ENCODE data around the gene CD34. TPM values are rescaled to one million over a fixed set of nuclear protein-coding genes. Genes with fewer than 3 reads are reported as not detected.
"Not testable (repeated sequence)": the region's sequence is repeated elsewhere in the genome, so short reads cannot be mapped to it uniquely, and the experiment has no call there.

CD34 gene
- total RNA-seq, 4 donors from 2014 or later = 11.1 to 31.1 (median 17.1) TPM

GRCh38 chr1:207949571-207950195 lies 38.8 kb upstream of the CD34 start:
- DNase-seq (ENCODE audit: low spot score in 2 of 2) = no peak
- H3K36me3 ChIP-seq = no peaks in the 10 kb centered on the region
- no peak overlapping the region for H3K27ac ChIP-seq
- H3K27me3 ChIP-seq = no peaks in the 10 kb centered on the region
- H3K4me1 ChIP-seq = peaks cover 5% of the 10 kb centered on the region
- no peaks in the 10 kb centered on the region for H3K9me3 ChIP-seq
- WGBS = 84% methylated on average over 3 of the region's 3 CpGs
- TF ChIP-seq POLR2A (IDR thresholded peaks at IDR 0.05) (no peak), CTCF (IDR thresholded peaks at IDR 0.05) (no peak), POLR2AphosphoS5 (IDR thresholded peaks at IDR 0.05) (no peak), EP300 (IDR thresholded peaks at IDR 0.05) (no peak)
- no peak overlapping the region for H3K4me3 ChIP-seq

- 69% methylated on average over 3 of the region's 3 CpGs for WGBS
- Histone ChIP-seq H3K27me3 (no peaks in the 10 kb centered on the region), H3K4me3 (no peak overlapping the region), H3K27ac (no peak overlapping the region), H3K36me3 (no peaks in the 10 kb centered on the region), H3K9me3 (no peaks in the 10 kb centered on the region), H3K4me1 (peaks cover 5% of the 10 kb centered on the region)
- no peak for DNase-seq (ENCODE audit: low spot score in 2 of 2)
- TF ChIP-seq EP300 (IDR thresholded peaks at IDR 0.05) = no peak
- no peak for TF ChIP-seq POLR2A (IDR thresholded peaks at IDR 0.05)
- TF ChIP-seq POLR2AphosphoS5 (IDR thresholded peaks at IDR 0.05) = no peak
- TF ChIP-seq CTCF (IDR thresholded peaks at IDR 0.05) = no peak
Observed at GRCh38 chr1:207948536-207949250, 37.8 kb upstream of the CD34 start.

GRCh38 chr1:207946756-207947155 lies 35.8 kb upstream of the CD34 start:
- H3K27me3 ChIP-seq = no peaks in the 10 kb centered on the region
- H3K9me3 ChIP-seq = no peaks in the 10 kb centered on the region
- no peak for DNase-seq (ENCODE audit: low spot score in 2 of 2)
- no peak for TF ChIP-seq EP300 (IDR thresholded peaks at IDR 0.05)
- H3K27ac ChIP-seq = no peak overlapping the region
- H3K4me3 ChIP-seq = no peak overlapping the region
- 71% methylated on average over 1 of the region's 1 CpG for WGBS
- H3K4me1 ChIP-seq = peaks cover 5% of the 10 kb centered on the region
- H3K36me3 ChIP-seq = no peaks in the 10 kb centered on the region

- H3K4me3 ChIP-seq = no peak overlapping the region
- H3K36me3 ChIP-seq = no peaks in the 10 kb centered on the region
- peaks cover 5% of the 10 kb centered on the region for H3K4me1 ChIP-seq
- no peak for DNase-seq (ENCODE audit: low spot score in 2 of 2)
- 73% methylated on average over 3 of the region's 3 CpGs for WGBS
- no peak overlapping the region for H3K27ac ChIP-seq
- no peaks in the 10 kb centered on the region for H3K27me3 ChIP-seq
- H3K9me3 ChIP-seq = no peaks in the 10 kb centered on the region
- no peak for TF ChIP-seq POLR2A (IDR thresholded peaks at IDR 0.05)
- TF ChIP-seq EP300 (IDR thresholded peaks at IDR 0.05) = no peak
- no peak for TF ChIP-seq CTCF (IDR thresholded peaks at IDR 0.05)
- no peak for TF ChIP-seq POLR2AphosphoS5 (IDR thresholded peaks at IDR 0.05)
Observed at GRCh38 chr1:207944571-207944970, 33.6 kb upstream of the CD34 start.

- DNase-seq (ENCODE audit: low spot score in 2 of 2); H3K4me1 ChIP-seq; H3K9me3 ChIP-seq; H3K36me3 ChIP-seq; H3K27me3 ChIP-seq: not testable (repeated sequence)
- WGBS = 67% methylated on average over 14 of the region's 14 CpGs
- H3K4me3 ChIP-seq = peak overlapping the region; percentile 12
- H3K27ac ChIP-seq = peak overlapping the region; percentile 78
Observed at GRCh38 chr1:207942337-207942741, 31.4 kb upstream of the CD34 start.

- H3K36me3 ChIP-seq = no peaks in the 10 kb centered on the region
- TF ChIP-seq POLR2AphosphoS5 (IDR thresholded peaks at IDR 0.05) = peak in 2 of 3 donors; percentile 43 to 89
- no peak for TF ChIP-seq POLR2A (IDR thresholded peaks at IDR 0.05)
- peak overlapping the region; percentile 12 for H3K4me3 ChIP-seq
- DNase-seq (ENCODE audit: low spot score in 2 of 2) = peak; percentile 88 to 92
- no peaks in the 10 kb centered on the region for H3K4me1 ChIP-seq
- WGBS = 16% methylated on average over 7 of the region's 7 CpGs
- H3K27me3 ChIP-seq = no peaks in the 10 kb centered on the region
- H3K27ac ChIP-seq = peak overlapping the region; percentile 78
- no peaks in the 10 kb centered on the region for H3K9me3 ChIP-seq
Observed at GRCh38 chr1:207941665-207942064, 30.7 kb upstream of the CD34 start.
